GM20000 (cell line): ENCODE results near the gene RPS6KL1.

Experiments used
- DNase-seq: peaks from one replicate; pipeline ENCODE4 v3.0.0; 2012; ENCODE audit warnings: low spot score
- TF ChIP-seq, protein P1 (sequence below): IDR thresholded peaks from 2 replicates; pipeline ENCODE4 v1.5.1; 2012; ENCODE audit warnings: mild to moderate bottlenecking, control low read depth; ENCODE audit errors: extremely low read depth, missing control alignments

Gene RPS6KL1

GRCh38 chr14:74913393-74913910 lies 9.6 kb downstream of the RPS6KL1 start:
- TF ChIP-seq, protein P1, sequence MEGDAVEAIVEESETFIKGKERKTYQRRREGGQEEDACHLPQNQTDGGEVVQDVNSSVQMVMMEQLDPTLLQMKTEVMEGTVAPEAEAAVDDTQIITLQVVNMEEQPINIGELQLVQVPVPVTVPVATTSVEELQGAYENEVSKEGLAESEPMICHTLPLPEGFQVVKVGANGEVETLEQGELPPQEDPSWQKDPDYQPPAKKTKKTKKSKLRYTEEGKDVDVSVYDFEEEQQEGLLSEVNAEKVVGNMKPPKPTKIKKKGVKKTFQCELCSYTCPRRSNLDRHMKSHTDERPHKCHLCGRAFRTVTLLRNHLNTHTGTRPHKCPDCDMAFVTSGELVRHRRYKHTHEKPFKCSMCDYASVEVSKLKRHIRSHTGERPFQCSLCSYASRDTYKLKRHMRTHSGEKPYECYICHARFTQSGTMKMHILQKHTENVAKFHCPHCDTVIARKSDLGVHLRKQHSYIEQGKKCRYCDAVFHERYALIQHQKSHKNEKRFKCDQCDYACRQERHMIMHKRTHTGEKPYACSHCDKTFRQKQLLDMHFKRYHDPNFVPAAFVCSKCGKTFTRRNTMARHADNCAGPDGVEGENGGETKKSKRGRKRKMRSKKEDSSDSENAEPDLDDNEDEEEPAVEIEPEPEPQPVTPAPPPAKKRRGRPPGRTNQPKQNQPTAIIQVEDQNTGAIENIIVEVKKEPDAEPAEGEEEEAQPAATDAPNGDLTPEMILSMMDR = no peak
- no peak for DNase-seq

DNA sequence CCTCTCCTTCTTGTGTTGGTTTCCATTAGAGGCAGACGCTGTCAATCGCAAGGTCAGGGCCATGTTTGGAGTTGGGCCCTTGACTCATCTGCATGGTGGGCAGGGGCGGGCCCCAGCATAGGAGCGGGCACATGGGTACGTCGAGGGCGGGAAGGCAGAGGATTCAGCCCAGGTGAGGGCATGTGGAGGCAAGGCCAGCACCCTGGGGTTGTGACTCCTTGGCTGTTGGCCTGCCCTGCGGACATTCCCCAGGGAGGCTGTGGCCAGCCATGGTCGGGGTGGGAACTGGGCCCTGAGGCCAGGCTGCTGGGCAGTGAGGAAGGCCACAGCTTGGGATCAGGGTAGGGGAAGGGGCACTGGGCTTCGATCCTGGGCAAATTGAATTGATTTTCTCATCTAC lies 10.3 kb downstream of the RPS6KL1 start:
- DNase-seq = no peak
- TF ChIP-seq, protein P1 = no peak

- no peak for DNase-seq
- TF ChIP-seq, protein P1 = no peak
These were observed 10.9 kb downstream of the RPS6KL1 start for GRCh38 chr14:74912111-74912510.

DNA sequence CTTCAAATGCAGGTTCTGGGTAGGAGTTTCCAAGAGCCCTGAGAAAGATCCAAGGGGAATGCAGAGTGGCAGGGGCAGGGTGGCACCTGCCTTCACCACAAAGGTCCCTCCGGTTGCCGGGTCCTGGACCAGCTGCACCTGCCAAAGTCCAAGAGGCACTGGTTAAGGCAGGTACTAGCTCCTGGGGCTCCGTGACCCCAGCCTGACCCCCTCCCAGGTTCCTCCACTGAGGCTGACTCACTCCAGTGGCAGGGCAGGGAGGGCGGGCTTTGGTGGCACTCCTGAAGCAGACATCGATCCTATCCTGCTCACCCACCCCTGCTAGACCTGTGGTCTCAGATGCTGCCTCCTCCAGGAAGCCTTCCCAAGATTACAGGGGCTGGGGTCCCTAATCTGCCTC lies 11.4 kb downstream of the RPS6KL1 start:
- TF ChIP-seq, protein P1 = no peak
- no peak for DNase-seq

GRCh38 chr14:74911221-74911620 lies 11.8 kb downstream of the RPS6KL1 start:
- TF ChIP-seq, protein P1 = no peak
- no peak for DNase-seq

- TF ChIP-seq, protein P1 = no peak
- no peak for DNase-seq
These were observed 12.5 kb downstream of the RPS6KL1 start for GRCh38 chr14:74910556-74910955.

- no peak for DNase-seq
- TF ChIP-seq, protein P1 = no peak
These were observed 13.1 kb downstream of the RPS6KL1 start for GRCh38 chr14:74909911-74910310.

DNA sequence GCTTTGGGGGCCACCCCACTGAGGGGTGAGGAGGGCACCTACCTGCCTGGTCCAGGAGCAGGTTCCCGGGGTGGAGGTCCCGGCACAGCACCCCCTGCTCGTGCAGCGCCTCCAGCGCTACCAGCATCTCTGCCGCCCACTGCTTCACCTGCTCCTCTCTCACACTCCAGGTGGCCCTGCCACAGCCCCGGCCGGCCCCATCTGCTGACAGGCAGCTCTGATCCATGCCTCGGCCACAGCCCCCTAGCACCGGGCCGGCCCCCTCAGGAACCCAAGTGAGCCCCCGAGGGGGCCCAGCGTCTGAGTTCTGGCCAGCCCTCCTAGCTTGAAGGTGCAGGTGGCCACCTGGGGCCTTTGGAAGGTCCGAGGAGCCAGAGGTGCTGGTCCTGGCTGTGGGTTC lies 13.6 kb downstream of the RPS6KL1 start:
- DNase-seq = no peak
- TF ChIP-seq, protein P1 = no peak
